GM20431 (cell line): ENCODE data around the gene DNAJC10.
"Not testable (repeated sequence)": the region's sequence is repeated elsewhere in the genome, so short reads cannot be mapped to it uniquely, and the experiment has no call there.

Experiments
- in situ Hi-C: fragments of 300-500 bp; cut with MseI, MboI; formaldehyde crosslinking; loops from one replicate; pipeline ENCODE4 v1.15.0; 2020; ENCODE audit warnings: low sequenced_read_pairs; ENCODE audit not compliant: unreplicated experiment

Gene DNAJC10, protein sequence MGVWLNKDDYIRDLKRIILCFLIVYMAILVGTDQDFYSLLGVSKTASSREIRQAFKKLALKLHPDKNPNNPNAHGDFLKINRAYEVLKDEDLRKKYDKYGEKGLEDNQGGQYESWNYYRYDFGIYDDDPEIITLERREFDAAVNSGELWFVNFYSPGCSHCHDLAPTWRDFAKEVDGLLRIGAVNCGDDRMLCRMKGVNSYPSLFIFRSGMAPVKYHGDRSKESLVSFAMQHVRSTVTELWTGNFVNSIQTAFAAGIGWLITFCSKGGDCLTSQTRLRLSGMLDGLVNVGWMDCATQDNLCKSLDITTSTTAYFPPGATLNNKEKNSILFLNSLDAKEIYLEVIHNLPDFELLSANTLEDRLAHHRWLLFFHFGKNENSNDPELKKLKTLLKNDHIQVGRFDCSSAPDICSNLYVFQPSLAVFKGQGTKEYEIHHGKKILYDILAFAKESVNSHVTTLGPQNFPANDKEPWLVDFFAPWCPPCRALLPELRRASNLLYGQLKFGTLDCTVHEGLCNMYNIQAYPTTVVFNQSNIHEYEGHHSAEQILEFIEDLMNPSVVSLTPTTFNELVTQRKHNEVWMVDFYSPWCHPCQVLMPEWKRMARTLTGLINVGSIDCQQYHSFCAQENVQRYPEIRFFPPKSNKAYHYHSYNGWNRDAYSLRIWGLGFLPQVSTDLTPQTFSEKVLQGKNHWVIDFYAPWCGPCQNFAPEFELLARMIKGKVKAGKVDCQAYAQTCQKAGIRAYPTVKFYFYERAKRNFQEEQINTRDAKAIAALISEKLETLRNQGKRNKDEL

GRCh38 chr2:182715892-182716649 is at the start of gene DNAJC10:
Gene DNAJC10, plus strand, starts transcription at chr2:182716257. Its CDS starts 1,830 bp downstream, at chr2:182718087.
- in situ Hi-C loops, result no loop called here

DNA sequence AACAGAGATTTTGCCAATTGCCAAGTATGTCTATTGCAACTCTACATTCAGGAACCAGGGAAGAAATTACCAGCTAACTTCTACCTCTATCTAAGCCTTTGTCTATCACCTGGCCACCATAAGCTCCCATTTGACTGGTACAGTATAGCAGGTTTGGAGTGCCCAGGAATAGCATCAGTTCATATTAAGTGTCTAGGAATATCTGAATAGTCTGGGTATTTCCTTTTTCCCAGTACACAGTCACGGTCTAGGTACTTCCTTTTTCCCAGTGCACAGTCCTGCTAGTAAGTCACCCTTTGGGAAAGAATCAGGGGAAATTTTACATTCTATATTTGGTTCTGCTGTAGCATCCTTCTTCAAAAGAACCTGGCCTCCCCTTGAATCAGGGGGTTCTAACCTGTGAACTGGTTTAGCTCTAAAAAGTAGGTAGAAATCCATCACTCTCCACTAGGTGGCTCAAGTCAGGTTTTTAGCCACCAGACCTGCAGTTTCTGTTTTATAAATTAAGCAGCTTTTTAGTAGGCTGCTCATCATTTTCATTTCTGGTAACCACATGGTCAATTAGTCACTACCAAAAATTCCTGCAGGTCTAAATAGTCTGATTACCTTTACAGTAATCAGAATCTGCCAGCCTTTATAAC is 49.3 kb upstream of the DNAJC10 start:
- in situ Hi-C loops, result loop anchor here (25.0 kb wide), 1 partner anchor 479 kb away; no protein-coding TSS in a partner anchor

DNA sequence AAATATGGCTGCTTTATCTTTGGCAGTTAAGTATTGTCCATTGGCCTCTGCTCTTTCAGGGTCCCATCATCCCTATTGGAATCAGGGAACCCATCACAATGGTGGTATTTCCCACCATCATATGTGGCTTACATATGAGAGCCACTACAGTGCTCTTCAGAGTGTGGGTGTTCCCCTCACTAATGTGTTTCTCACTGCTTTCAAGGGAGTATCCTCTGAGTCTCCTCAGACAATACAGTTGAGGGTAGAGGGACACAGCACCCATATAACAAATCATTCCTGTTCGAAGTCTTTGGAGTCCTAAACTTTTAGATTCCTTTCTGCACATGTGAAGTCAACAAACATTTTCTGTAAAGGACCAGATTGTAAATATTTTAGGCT is 48.8 kb upstream of the DNAJC10 start:
- in situ Hi-C loops, result loop anchor here (25.0 kb wide), 1 partner anchor 480 kb away; no protein-coding TSS in a partner anchor

GRCh38 chr2:182668671-182669070 is 47.4 kb upstream of the DNAJC10 start:
- in situ Hi-C loops, result loop anchor here (25.0 kb wide), 1 partner anchor 481 kb away; no protein-coding TSS in a partner anchor

DNA sequence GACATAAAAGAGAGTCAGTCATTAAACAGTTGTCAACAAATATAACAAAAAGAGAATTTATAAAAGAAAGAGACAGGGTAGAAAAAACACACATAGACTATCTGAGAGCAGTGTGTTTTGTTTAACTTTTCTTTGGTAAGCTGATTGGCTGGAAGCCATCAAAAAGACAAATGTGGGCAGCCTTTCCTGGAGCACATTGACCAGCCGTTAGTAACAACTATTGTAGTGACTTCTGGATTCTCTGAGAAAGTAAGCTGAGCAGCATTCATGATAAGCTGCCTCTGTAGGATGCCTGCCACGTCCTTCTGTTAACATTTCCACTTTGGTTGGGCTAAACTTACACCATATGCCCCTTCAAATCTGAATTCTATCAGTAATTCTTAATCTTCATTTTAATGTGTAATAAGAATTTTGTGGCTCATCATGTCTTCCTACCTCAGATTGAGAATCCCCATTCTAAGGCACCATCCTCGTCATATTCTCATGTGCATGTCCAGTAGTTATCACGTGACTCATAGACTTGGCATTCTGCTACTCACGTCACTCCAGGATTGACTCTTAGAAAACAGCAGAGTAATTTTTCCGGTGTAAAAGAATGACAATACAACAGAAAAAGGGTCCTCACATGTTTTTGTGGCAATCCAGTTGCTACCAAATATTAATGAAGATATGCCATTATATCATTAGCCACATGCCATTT is 43.4 kb upstream of the DNAJC10 start:
- in situ Hi-C loops, result loop anchor here (25.0 kb wide), 1 partner anchor 485 kb away; no protein-coding TSS in a partner anchor

- in situ Hi-C loops, result no loop called here
These were observed 35.2 kb upstream of the DNAJC10 start for GRCh38 chr2:182680837-182681236.

DNA sequence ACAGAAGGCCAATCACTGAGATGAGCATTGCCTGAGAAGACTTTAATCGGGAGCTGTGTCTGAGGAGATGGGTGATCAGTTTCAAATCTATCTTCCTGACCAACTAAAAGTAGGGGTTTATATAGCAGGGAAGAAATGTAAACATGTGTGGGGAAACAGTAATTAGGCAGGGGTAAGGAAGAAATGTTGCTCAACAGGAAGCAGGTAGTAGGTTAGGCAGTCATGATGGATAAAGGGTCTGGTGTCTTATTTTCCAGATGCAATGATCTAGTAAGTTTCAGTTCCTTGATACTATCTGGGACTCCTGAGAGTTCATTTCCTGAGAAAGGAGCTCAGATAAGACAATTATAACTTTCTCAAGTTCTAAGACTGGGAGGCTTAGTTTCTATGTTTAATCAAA is 33.8 kb upstream of the DNAJC10 start:
- in situ Hi-C loops, result no loop called here

DNA sequence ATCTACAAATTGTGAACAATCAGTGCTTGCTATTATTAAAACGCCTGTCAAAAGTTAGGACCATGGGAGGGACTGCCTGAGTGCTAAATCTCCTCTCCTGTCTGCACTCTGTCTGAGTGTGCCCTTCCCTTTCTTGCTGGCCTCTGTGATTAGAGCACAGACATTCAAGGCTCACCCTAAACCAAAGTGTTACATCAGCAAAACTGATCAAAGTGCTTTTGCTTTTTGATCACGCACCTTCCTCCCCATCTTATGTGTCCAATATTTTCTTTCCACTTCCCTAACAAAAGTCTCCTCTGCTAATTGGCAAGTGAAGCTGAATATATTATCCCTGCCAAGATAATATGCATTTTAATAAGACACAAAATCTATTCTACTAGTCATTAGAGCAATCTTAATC is 30.5 kb upstream of the DNAJC10 start:
- in situ Hi-C loops, result no loop called here

- in situ Hi-C loops, result not testable (repeated sequence)
These were observed 29.3 kb upstream of the DNAJC10 start for GRCh38 chr2:182686763-182687162.

DNA sequence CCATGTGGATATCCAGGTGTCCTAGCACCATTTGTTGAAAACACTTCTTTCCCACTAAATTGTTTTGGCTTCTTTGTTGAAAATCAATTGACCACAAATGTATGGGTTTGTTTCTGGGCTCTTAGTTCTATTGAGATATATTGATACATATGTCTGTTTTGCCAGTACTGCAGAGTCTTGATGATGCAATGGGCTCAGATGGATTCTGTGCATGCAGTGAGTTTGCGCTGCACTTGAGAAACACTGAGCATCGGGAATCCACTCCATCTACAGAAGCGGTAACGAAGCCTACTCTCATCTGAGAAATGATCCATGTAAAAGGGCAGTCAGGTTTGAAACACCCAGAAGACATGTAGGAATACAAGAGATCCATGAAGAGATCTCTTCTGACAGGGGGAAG is 21.9 kb upstream of the DNAJC10 start:
- in situ Hi-C loops, result no loop called here

- in situ Hi-C loops, result no loop called here
These were observed 20.3 kb upstream of the DNAJC10 start for GRCh38 chr2:182695776-182696175.

GRCh38 chr2:182698671-182699070 is 17.4 kb upstream of the DNAJC10 start:
- in situ Hi-C loops, result no loop called here

- in situ Hi-C loops, result no loop called here
These were observed 10.3 kb upstream of the DNAJC10 start for GRCh38 chr2:182705761-182706160.

DNA sequence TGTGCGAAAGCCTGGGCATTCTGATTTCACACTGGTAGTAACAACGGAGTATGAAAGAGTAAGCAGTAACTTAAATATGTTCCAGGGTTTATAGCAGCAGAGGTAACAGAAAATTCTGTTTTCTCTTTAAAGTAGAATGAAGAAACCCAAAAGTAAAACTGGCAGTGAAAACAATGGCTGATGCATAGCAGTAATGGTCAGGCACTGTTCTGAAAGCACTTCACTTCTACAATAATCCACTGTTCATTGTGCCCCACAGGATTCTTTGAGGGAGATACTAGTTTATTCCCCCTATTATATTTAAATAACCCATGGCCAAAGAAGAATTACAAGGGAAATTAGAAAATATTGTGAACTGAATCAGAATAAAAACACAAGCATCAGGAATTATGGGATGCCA is 9.3 kb upstream of the DNAJC10 start:
- in situ Hi-C loops, result no loop called here

- in situ Hi-C loops, result no loop called here
These were observed 2.5 kb upstream of the DNAJC10 start for GRCh38 chr2:182713601-182714000.

- in situ Hi-C loops, result no loop called here
These were observed 751 bp upstream of the DNAJC10 start for GRCh38 chr2:182715121-182715891.

- in situ Hi-C loops, result no loop called here
These were observed 558 bp downstream of the DNAJC10 start for GRCh38 chr2:182716650-182716979.

- in situ Hi-C loops, result no loop called here
These were observed 1.4 kb downstream of the DNAJC10 start for GRCh38 chr2:182717416-182717815.

- in situ Hi-C loops, result no loop called here
These were observed 1.8 kb downstream of the DNAJC10 start for GRCh38 chr2:182717816-182718215.
